ENCODE measurements around the gene FRAS1. TPM values are rescaled to one million over a fixed set of nuclear protein-coding genes. Genes with fewer than 3 reads are reported as not detected.

The FRAS1 gene
- total RNA-seq, 2 donors from 2014 or later, result 6.4 to 11.0 TPM

- Histone ChIP-seq H3K27me3 (replicated peaks; ENCODE audit: insufficient read depth) (no peaks in the 10 kb centered on the region), H3K9me3 (no peaks in the 10 kb centered on the region), H3K4me3 (no peak overlapping the region), H3K27ac (no peak overlapping the region), H3K36me3 (no peaks in the 10 kb centered on the region), H3K4me1 (replicated peaks) (no peaks in the 10 kb centered on the region)
- 81% methylated on average over 2 of the region's 2 CpGs for WGBS
- DNase-seq (ENCODE audit: low spot score), result no peak
- TF ChIP-seq CTCF (IDR thresholded peaks at IDR 0.05), result no peak
- TF ChIP-seq POLR2AphosphoS5 (IDR thresholded peaks at IDR 0.05), result no peak
- TF ChIP-seq POLR2A (IDR thresholded peaks at IDR 0.05), result no peak
- intact Hi-C loops (cut with DNase I), result no loop called here
These were observed 382.2 kb downstream of the FRAS1 start for GRCh38 chr4:78439328-78439727.

- Histone ChIP-seq H3K27ac (no peak overlapping the region), H3K4me1 (replicated peaks) (no peaks in the 10 kb centered on the region), H3K27me3 (replicated peaks; ENCODE audit: insufficient read depth) (no peaks in the 10 kb centered on the region), H3K36me3 (no peaks in the 10 kb centered on the region), H3K4me3 (no peak overlapping the region), H3K9me3 (no peaks in the 10 kb centered on the region)
- no peak for DNase-seq (ENCODE audit: low spot score)
- WGBS, result 84% methylated on average over 2 of the region's 2 CpGs
- intact Hi-C loops (cut with DNase I), result no loop called here
- TF ChIP-seq CTCF (IDR thresholded peaks at IDR 0.05) (no peak), POLR2AphosphoS5 (IDR thresholded peaks at IDR 0.05) (no peak), POLR2A (IDR thresholded peaks at IDR 0.05) (no peak)
These were observed 384.6 kb downstream of the FRAS1 start for GRCh38 chr4:78441756-78442155.

- no peak for TF ChIP-seq POLR2AphosphoS5 (IDR thresholded peaks at IDR 0.05)
- no peak for TF ChIP-seq POLR2A (IDR thresholded peaks at IDR 0.05)
- no peak for TF ChIP-seq CTCF (IDR thresholded peaks at IDR 0.05)
- no peaks in the 10 kb centered on the region for H3K27me3 ChIP-seq (replicated peaks; ENCODE audit: insufficient read depth)
- 89% methylated on average over 5 of the region's 5 CpGs for WGBS
- no peaks in the 10 kb centered on the region for H3K4me1 ChIP-seq (replicated peaks)
- H3K9me3 ChIP-seq, result no peaks in the 10 kb centered on the region
- no peaks in the 10 kb centered on the region for H3K36me3 ChIP-seq
- no peak for DNase-seq (ENCODE audit: low spot score)
- intact Hi-C loops (cut with DNase I), result no loop called here
- H3K27ac ChIP-seq, result no peak overlapping the region
- no peak overlapping the region for H3K4me3 ChIP-seq
These were observed 389.5 kb downstream of the FRAS1 start for GRCh38 chr4:78446619-78447018.

- intact Hi-C loops (cut with DNase I), result no loop called here
These were observed 394.3 kb downstream of the FRAS1 start for GRCh38 chr4:78451407-78451806.

More at GRCh38 chr4:78451407-78451806, 394.3 kb downstream of the FRAS1 start:
- H3K4me3 ChIP-seq, result no peak overlapping the region
- TF ChIP-seq POLR2A (IDR thresholded peaks at IDR 0.05), result no peak
- TF ChIP-seq CTCF (IDR thresholded peaks at IDR 0.05), result no peak
- TF ChIP-seq POLR2AphosphoS5 (IDR thresholded peaks at IDR 0.05), result no peak
- no peak for DNase-seq (ENCODE audit: low spot score)
- no peak overlapping the region for H3K27ac ChIP-seq
- H3K36me3 ChIP-seq, result no peaks in the 10 kb centered on the region
- H3K4me1 ChIP-seq (replicated peaks), result no peaks in the 10 kb centered on the region
- 92% methylated on average over 3 of the region's 3 CpGs for WGBS
- no peaks in the 10 kb centered on the region for H3K27me3 ChIP-seq (replicated peaks; ENCODE audit: insufficient read depth)
- no peaks in the 10 kb centered on the region for H3K9me3 ChIP-seq

Measured in prostate gland (tissue), 2 donors.